Measurements from ENCODE around the gene PXN.
"Not testable (repeated sequence)": the region's sequence is repeated elsewhere in the genome, so short reads cannot be mapped to it uniquely, and the experiment has no call there.

PXN gene

GRCh38 chr12:120209851-120210250 lies 55.7 kb downstream of the PXN start:
- DNase-seq (ENCODE audit: low spot score): no peak

DNA sequence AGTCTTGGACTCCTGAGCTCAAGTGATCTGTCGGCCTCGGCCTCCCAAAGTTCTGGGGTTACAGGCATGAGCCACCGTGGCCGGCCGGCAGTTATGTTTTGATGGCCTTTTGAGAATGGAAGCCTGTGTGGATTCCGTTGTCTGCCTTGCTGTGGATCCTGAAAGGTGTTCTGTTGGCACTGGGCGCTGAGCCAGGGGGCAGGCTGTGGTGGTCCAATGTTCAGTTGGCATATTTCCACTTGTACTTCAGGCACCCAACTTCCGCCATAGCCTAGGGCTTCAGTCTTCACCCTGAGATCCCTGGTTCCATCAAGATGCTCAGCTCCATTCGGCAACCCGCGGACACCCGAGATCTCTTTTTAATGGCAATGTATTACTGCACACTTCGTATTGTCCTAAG lies 58.3 kb downstream of the PXN start:
- DNase-seq (ENCODE audit: low spot score): no peak

DNA sequence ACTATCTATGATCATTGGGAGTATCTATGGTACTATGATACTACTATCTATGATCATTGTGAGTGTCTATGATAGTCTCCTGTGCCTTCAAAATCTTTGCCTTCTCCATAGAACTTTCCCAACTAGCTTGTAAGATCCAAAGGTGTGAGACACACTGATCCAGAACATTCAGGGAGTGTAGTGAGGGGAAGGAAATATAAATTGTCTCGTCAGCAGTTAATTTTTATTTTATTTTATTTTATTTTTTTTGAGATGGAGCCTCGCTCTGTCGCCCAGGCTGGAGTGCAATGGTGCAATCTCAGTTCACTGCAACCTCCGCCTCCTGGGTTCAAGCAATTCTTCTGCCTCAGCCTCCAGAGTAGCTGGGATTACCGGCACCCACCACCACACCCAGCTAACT lies 58.7 kb downstream of the PXN start:
- not testable (repeated sequence) for DNase-seq (ENCODE audit: low spot score)

- DNase-seq (ENCODE audit: low spot score): no peak
Measured at GRCh38 chr12:120206228-120206627, 59.3 kb downstream of the PXN start.

- no peak for DNase-seq (ENCODE audit: low spot score)
Measured at GRCh38 chr12:120204171-120204570, 61.4 kb downstream of the PXN start.

DNA sequence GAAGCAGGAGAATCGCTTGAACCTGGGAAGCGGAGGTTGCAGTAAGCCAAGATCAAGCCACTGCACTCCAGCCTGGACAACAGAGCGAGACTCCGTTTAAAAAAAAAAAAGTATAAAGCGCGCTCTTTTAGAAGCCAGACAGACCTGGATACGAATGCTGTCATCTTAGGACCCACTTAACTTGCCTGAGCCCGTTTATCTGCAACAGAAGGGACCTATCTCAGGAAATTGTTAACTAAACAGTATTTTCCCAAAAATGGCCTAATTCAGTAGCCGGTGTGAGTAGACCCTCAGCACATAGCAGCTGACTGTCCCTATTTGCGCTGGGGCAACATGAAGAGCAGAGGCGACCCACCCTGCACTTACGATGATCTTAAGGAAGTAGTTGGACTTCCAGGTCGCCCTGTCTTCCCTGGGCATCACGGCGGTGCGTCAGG lies 65.1 kb downstream of the PXN start:
- DNase-seq (ENCODE audit: low spot score): no peak

DNA sequence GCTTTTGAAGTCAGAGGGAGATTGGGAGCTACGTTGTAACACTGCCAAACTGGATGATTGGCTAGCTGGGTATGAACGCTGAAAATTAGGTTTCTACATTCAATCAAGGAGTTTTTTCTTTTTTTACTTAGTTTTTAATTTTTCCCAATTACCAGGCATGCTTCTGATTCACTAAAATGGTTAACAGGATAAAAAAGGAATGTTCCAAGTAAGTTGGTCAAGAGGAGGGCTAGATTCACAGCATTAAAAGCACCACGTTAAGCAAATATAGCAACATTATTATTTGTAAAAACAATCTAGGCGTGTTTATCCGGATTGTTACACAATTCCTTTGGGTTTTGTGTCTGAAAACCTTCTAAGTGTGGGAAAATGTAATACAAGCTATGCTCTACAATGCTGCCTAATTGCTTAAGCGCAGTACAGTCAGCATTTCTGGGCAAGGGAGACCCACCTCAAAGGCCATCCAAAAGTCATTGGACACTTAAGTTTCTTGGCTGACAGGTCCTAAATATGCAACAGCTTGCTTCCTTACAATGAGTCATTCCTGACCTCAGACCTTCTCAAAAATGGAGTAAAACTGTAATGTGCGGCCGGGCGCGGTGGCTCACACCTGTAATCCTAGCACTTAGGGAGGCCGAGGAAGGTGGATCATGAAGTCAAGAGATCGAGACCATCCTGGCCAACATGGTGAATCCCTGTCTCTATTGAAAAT lies 65.8 kb downstream of the PXN start:
- no peak for DNase-seq (ENCODE audit: low spot score)

DNA sequence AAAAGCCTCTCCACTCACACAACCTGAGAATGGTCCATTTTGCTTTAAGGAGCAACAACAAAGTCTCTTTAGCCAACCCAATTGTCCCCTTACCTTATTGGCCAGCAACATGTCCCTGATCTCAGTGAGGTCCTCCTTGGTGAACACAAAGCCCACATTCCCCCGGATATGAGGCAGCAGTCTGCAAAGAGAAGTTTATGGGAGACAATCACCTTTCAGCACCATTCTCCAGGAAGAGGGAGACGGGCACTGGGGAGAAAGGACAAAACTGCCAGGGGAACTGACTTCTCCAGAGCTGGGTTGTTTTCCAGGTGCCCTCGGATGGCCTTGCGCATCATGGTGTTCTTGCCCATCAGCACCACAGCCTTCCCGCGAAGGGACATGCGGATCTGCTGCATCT lies 66.5 kb downstream of the PXN start:
- no peak for DNase-seq (ENCODE audit: low spot score)

DNA sequence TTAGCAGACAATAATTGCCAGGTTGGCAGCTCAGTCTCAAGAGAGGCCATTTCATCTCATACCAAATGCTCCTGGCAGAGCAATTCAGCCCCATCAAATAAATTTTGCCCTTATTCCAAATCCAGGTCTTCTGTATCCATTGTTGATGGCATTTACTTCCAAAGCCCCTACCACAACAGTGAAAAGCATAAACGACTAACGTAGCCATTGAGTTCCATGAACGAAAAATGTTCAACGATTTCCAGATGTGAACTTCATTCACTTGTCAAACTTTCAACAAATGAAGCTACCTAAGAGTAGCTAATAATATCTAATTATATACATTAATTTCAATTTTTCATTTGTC lies 68.0 kb downstream of the PXN start:
- no peak for DNase-seq (ENCODE audit: low spot score)

- not testable (repeated sequence) for DNase-seq (ENCODE audit: low spot score)
Measured at GRCh38 chr12:120196817-120197541, 68.6 kb downstream of the PXN start.

GRCh38 chr12:120196363-120196762 lies 69.2 kb downstream of the PXN start:
- no peak for DNase-seq (ENCODE audit: low spot score)

- DNase-seq (ENCODE audit: low spot score): peak; percentile 53
Measured at GRCh38 chr12:120194534-120195395, 70.8 kb downstream of the PXN start, which contains the start of gene GCN1. Gene GCN1 (minus strand): TSS chr12:120194715. CDS start chr12:120194697, 18 bp downstream.

- no peak for DNase-seq (ENCODE audit: low spot score)
Measured at GRCh38 chr12:120194226-120194533, 71.3 kb downstream of the PXN start.

DNA sequence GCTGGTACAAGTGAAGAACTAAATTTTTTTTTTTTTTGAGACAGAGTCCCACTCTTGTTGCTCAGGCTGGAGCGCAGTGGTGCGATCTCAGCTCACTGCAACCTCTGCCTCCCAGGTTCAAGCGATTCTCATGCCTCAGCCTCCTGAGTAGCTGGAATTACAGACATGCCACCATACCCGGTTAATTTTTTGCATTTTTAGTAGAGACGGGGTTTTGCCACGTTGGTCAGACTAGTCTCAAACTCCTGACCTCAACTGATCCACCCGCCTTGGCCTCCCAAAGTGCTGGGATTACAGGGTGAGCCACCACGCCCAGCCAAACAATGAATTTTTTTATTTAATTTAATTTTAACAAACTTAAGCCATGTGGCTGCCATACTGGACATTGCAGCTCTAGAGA lies 72.2 kb downstream of the PXN start:
- DNase-seq (ENCODE audit: low spot score): not testable (repeated sequence)

- no peak for DNase-seq (ENCODE audit: low spot score)
Measured at GRCh38 chr12:120190985-120191480, 74.5 kb downstream of the PXN start.

DNA sequence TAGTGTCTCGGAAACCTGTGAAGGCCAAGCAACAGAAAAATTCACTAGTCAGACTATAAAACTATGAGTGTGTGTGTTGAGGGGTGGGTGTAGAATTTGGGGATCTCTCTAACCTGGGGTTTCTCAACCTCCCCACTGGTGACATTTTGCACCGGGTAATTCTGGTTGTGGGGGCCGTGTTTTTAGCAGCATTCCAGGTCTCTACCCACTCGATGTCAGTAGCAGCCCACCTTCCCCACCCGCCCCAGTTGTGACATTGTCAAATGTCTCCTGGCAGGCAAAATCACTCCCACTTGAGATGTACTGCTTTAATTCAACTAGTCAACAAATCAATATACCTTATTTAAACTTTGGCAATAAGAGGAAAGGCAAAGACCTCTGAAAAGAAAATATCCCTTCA lies 75.1 kb downstream of the PXN start:
- no peak for DNase-seq (ENCODE audit: low spot score)

GRCh38 chr12:120186654-120187053 lies 78.9 kb downstream of the PXN start:
- no peak for DNase-seq (ENCODE audit: low spot score)

GRCh38 chr12:120183211-120183631 lies 82.3 kb downstream of the PXN start:
- no peak for DNase-seq (ENCODE audit: low spot score)

DNA sequence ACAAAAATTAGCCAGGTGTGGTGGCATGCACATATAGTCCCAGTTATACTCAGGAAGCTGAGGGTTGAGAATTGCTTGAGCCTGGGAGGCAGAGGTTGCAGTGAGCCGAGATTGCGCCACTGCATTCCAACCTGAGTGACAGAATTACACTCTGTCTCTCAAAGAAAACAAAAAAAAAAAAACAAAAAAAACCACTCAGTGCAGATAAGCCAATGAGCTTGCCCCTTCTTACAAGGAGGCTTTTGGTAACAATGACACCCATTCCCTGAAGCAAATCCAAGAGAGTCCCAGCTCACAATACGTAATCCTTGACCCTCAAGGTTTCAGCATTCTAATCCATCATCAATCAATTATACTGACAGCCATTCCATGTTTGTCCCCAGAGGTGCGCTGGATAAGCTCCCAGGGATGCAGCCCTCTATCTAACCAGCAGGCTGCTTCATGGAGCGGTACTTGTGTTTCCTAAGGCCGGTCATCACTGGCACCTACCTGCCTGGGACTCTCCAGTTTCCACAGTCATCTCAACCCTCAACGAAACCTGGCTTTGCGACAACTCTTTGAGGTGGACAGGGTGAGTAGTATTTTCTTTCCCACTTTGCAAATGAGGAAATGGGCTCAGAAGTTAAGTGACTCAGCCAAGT lies 83.4 kb downstream of the PXN start:
- no peak for DNase-seq (ENCODE audit: low spot score)

GRCh38 chr12:120180975-120181374 lies 84.6 kb downstream of the PXN start:
- DNase-seq (ENCODE audit: low spot score): no peak

- DNase-seq (ENCODE audit: low spot score): no peak
Measured at GRCh38 chr12:120175537-120175936, 90.0 kb downstream of the PXN start.

DNA sequence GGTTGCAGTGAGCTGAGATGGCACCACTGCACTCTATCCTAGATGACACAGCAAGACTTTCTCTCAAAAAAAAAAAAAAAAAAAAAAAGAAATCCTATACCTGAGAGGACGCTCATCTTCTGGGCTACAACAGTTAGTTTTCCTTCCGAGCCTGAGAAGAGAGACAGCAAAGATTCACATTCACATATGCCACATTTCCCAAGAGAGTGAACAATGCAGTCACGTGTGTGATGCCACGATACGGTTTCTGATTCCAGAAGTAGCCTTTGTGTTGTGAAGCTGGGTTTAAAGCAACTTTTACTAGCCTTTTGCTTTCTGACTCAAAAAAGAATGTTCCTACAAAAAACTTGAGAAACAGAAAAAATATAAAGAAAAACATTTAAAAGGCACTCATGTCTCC lies 90.5 kb downstream of the PXN start:
- no peak for DNase-seq (ENCODE audit: low spot score)

All from pons (tissue), 1 donor.